ENCODE results near the gene AMER2.
"Not testable (repeated sequence)": the region's sequence is repeated elsewhere in the genome, so short reads cannot be mapped to it uniquely, and the experiment has no call there.

The AMER2 gene

GRCh38 chr13:25181597-25181996 lies 9.5 kb upstream of the AMER2 start:
- no peak for DNase-seq (ENCODE audit: low read depth in 2 of 2)

- no peak for DNase-seq (ENCODE audit: low read depth in 2 of 2)
Measured at GRCh38 chr13:25180775-25181537, 8.9 kb upstream of the AMER2 start.

GRCh38 chr13:25179832-25180774 lies 8.0 kb upstream of the AMER2 start:
- DNase-seq (ENCODE audit: low read depth in 2 of 2) = no peak

GRCh38 chr13:25179011-25179410 lies 6.9 kb upstream of the AMER2 start:
- no peak for DNase-seq (ENCODE audit: low read depth in 2 of 2)

- no peak for DNase-seq (ENCODE audit: low read depth in 2 of 2)
Measured at GRCh38 chr13:25178070-25178469, 6.0 kb upstream of the AMER2 start.

- DNase-seq (ENCODE audit: low read depth in 2 of 2) = no peak
Measured at GRCh38 chr13:25177636-25178035, 5.5 kb upstream of the AMER2 start.

- no peak for DNase-seq (ENCODE audit: low read depth in 2 of 2)
Measured at GRCh38 chr13:25177012-25177411, 4.9 kb upstream of the AMER2 start.

GRCh38 chr13:25175431-25175830 lies 3.3 kb upstream of the AMER2 start:
- DNase-seq (ENCODE audit: low read depth in 2 of 2) = no peak

GRCh38 chr13:25175026-25175425 lies 2.9 kb upstream of the AMER2 start:
- DNase-seq (ENCODE audit: low read depth in 2 of 2) = no peak

GRCh38 chr13:25174304-25174703 lies 2.2 kb upstream of the AMER2 start:
- no peak for DNase-seq (ENCODE audit: low read depth in 2 of 2)

- DNase-seq (ENCODE audit: low read depth in 2 of 2) = no peak
Measured at GRCh38 chr13:25172303-25172630, 179 bp upstream of the AMER2 start.

- DNase-seq (ENCODE audit: low read depth in 2 of 2) = no peak
Measured at GRCh38 chr13:25171170-25171516, 945 bp downstream of the AMER2 start.

GRCh38 chr13:25170554-25171111 lies 1.5 kb downstream of the AMER2 start:
- DNase-seq (ENCODE audit: low read depth in 2 of 2) = peak in 1 of 2 donors; percentile 4

- DNase-seq (ENCODE audit: low read depth in 2 of 2) = no peak
Measured at GRCh38 chr13:25169951-25170553, 2.0 kb downstream of the AMER2 start.

- DNase-seq (ENCODE audit: low read depth in 2 of 2) = no peak
Measured at GRCh38 chr13:25169356-25169755, 2.7 kb downstream of the AMER2 start.

GRCh38 chr13:25168790-25169189 lies 3.3 kb downstream of the AMER2 start:
- no peak for DNase-seq (ENCODE audit: low read depth in 2 of 2)

- DNase-seq (ENCODE audit: low read depth in 2 of 2) = no peak
Measured at GRCh38 chr13:25167382-25168174, 4.5 kb downstream of the AMER2 start.

- no peak for DNase-seq (ENCODE audit: low read depth in 2 of 2)
Measured at GRCh38 chr13:25166306-25166705, 5.8 kb downstream of the AMER2 start.

- no peak for DNase-seq (ENCODE audit: low read depth in 2 of 2)
Measured at GRCh38 chr13:25165663-25166062, 6.4 kb downstream of the AMER2 start.

GRCh38 chr13:25165163-25165562 lies 6.9 kb downstream of the AMER2 start:
- DNase-seq (ENCODE audit: low read depth in 2 of 2) = not testable (repeated sequence)

- no peak for DNase-seq (ENCODE audit: low read depth in 2 of 2)
Measured at GRCh38 chr13:25157681-25158080, 14.4 kb downstream of the AMER2 start.

- no peak for DNase-seq (ENCODE audit: low read depth in 2 of 2)
Measured at GRCh38 chr13:25153736-25154135, 18.4 kb downstream of the AMER2 start.

Data from activated CD4-positive, alpha-beta T cell treated with anti-CD3 and anti-CD28 coated beads for 24 hours (primary cell).